Hepatocyte (in vitro differentiated cells): ENCODE measurements around the gene ARHGAP42.

Source experiments
- EZH2 ChIP-seq: fragments of 200-600 bp; sonication (generic); IDR thresholded peaks from 2 replicates; pipeline ENCODE4 v1.6.1; 2016; ENCODE audit warnings: antibody characterized with exemption, mild to moderate bottlenecking, borderline replicate concordance
- EZH2phosphoT487 ChIP-seq: fragments of 200-600 bp; sonication (generic); IDR thresholded peaks from one replicate; pipeline ENCODE4 v1.6.1; 2018; ENCODE audit warnings: antibody characterized with exemption, mild to moderate bottlenecking, low read depth, moderate library complexity; ENCODE audit not compliant: unreplicated experiment, severe bottlenecking
- TF ChIP-seq, protein P1 (sequence below): fragments of 200-600 bp; sonication (generic); IDR thresholded peaks from 2 replicates; pipeline ENCODE4 v1.5.1; 2016; ENCODE audit warnings: antibody characterized with exemption, mild to moderate bottlenecking; ENCODE audit not compliant: poor library complexity

GRCh38 chr11:100670140-100670539 lies 16.9 kb upstream of the ARHGAP42 start:
- TF ChIP-seq, protein P1, sequence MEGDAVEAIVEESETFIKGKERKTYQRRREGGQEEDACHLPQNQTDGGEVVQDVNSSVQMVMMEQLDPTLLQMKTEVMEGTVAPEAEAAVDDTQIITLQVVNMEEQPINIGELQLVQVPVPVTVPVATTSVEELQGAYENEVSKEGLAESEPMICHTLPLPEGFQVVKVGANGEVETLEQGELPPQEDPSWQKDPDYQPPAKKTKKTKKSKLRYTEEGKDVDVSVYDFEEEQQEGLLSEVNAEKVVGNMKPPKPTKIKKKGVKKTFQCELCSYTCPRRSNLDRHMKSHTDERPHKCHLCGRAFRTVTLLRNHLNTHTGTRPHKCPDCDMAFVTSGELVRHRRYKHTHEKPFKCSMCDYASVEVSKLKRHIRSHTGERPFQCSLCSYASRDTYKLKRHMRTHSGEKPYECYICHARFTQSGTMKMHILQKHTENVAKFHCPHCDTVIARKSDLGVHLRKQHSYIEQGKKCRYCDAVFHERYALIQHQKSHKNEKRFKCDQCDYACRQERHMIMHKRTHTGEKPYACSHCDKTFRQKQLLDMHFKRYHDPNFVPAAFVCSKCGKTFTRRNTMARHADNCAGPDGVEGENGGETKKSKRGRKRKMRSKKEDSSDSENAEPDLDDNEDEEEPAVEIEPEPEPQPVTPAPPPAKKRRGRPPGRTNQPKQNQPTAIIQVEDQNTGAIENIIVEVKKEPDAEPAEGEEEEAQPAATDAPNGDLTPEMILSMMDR = no peak
- no peak for TF ChIP-seq EZH2
- no peak for TF ChIP-seq EZH2phosphoT487
